ENCODE results near the gene NFIA.

Gene NFIA

DNA sequence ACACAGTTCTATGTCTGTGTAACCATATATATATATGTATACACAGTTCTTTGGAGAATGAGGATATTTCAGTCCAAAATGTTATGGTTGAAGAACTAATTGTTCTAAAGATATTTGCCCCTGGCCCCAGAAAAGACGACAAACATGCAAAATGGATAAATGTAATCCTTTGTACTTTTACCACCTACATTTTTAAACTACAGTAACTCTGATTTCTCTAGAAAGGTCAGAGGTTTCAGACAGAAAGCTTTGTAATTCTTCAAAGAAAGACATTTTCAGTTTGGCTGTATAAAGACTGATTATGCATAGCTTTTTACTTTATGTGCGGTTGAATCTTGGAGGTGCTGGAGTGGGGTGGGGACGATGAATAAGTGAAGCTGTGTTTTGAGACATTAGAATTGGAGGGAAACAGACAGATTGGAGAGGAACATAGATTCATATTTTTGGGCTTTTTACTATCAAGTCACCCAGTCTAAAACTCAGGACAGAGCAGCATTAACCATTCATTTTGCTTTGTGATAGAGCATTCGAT, 16.6 kb downstream of the NFIA start:
- TF ChIP-seq FOXP2 (optimal IDR thresholded peaks at IDR 0.05; ENCODE audit: control extremely low read depth, extremely low read length, insufficient read depth), result no peak
- no peak for TF ChIP-seq POLR2AphosphoS5 (IDR thresholded peaks at IDR 0.05; ENCODE audit: borderline replicate concordance, low read depth, low read length)
- no peak for TF ChIP-seq EZH2 (IDR thresholded peaks at IDR 0.05)
- no peak overlapping the region for H3K9ac ChIP-seq (ENCODE audit: insufficient read length)
- no peaks in the 10 kb centered on the region for H3K9me3 ChIP-seq (ENCODE audit: low read depth, low read length)
- DNase-seq (ENCODE audit: low read depth, low spot score), result no peak
- no peak overlapping the region for H3K27ac ChIP-seq
- no peaks in the 10 kb centered on the region; the same call in 1 of the 2 replicates for H3K36me3 ChIP-seq (ENCODE audit: insufficient read depth, low read length)
- no peak overlapping the region for H3K4me3 ChIP-seq

DNA sequence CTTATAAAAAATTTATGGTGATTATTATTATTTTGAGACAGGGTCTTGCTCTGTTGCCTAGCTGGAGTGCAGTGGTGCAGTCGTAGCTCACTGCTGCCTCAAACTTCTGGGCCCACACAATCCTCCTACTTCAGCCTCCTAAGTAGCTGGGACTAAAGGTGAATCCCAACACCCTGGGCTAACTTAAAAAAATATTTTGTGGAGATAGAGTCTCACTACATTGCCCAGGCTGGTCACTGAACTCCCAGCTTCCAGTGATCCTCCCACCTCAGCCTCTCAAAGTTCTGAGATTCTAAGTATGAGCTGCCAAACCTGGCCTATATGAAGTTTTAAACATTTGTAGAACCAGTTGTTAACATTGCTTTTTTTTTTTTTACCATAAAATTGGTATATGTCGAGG, 18.2 kb downstream of the NFIA start:
- H3K27ac ChIP-seq, result no peak overlapping the region
- H3K4me3 ChIP-seq, result no peak overlapping the region
- no peak overlapping the region for H3K9ac ChIP-seq (ENCODE audit: insufficient read length)
- no peak for DNase-seq (ENCODE audit: low read depth, low spot score)
- no peaks in the 10 kb centered on the region for H3K9me3 ChIP-seq (ENCODE audit: low read depth, low read length)
- TF ChIP-seq EZH2 (IDR thresholded peaks at IDR 0.05), result no peak
- TF ChIP-seq FOXP2 (optimal IDR thresholded peaks at IDR 0.05; ENCODE audit: control extremely low read depth, extremely low read length, insufficient read depth), result no peak
- no peak for TF ChIP-seq POLR2AphosphoS5 (IDR thresholded peaks at IDR 0.05; ENCODE audit: borderline replicate concordance, low read depth, low read length)
- no peaks in the 10 kb centered on the region for H3K36me3 ChIP-seq (ENCODE audit: insufficient read depth, low read length)

DNA sequence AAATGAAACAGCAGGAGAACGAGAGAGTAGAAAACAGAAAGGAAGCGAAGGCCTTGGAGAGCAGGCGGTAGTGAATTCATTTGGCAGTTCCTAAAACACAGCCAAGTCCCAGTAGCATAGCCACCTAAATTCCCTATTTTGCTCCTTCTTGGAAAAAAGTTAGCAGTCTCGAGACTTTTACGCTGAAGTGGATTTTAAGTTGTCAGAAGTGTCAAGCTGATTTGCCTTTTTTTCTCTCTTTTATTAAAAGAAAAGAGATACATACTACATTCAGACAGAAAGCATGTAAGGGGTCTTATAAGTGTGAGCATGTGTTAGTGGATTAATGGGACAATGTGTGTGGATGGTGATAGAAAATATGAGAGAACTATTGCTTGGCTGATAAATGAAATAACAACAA, 19.2 kb downstream of the NFIA start:
- DNase-seq (ENCODE audit: low read depth, low spot score), result no peak
- H3K4me3 ChIP-seq, result peak overlapping the region; percentile 29
- no peak overlapping the region for H3K9ac ChIP-seq (ENCODE audit: insufficient read length)
- H3K9me3 ChIP-seq (ENCODE audit: low read depth, low read length), result no peaks in the 10 kb centered on the region
- peak overlapping the region; percentile 73; the same call in 1 of the 2 replicates for H3K27ac ChIP-seq
- no peaks in the 10 kb centered on the region for H3K36me3 ChIP-seq (ENCODE audit: insufficient read depth, low read length)
- TF ChIP-seq EZH2 (IDR thresholded peaks at IDR 0.05) (no peak), POLR2AphosphoS5 (IDR thresholded peaks at IDR 0.05; ENCODE audit: borderline replicate concordance, low read depth, low read length) (no peak), FOXP2 (optimal IDR thresholded peaks at IDR 0.05; ENCODE audit: control extremely low read depth, extremely low read length, insufficient read depth) (no peak)

DNA sequence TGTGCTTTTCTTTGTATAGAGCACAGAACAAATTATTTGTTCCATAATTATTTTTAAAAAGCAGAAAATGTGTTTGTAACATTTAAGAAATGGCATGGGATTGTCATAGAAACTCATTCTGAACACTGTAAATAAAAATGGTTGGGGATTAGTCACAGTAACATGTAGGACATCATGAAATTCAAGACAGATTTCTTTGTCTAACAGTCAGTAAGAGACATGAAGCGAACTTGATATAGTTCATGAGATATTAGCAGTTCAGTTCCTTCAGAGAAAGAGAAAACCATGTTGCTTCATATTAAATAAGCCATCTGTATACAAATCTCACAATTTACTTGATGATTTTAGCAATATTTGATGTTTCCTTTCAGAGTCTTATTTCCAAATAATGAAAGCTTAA, 19.7 kb downstream of the NFIA start:
- no peaks in the 10 kb centered on the region for H3K9me3 ChIP-seq (ENCODE audit: low read depth, low read length)
- H3K27ac ChIP-seq, result peak overlapping the region; percentile 73
- 0 out of 2 replicates have a peak, but pooled peaks cover under 1% of the 10 kb centered on the region for H3K36me3 ChIP-seq (ENCODE audit: insufficient read depth, low read length)
- TF ChIP-seq FOXP2 (optimal IDR thresholded peaks at IDR 0.05; ENCODE audit: control extremely low read depth, extremely low read length, insufficient read depth) (no peak), POLR2AphosphoS5 (IDR thresholded peaks at IDR 0.05; ENCODE audit: borderline replicate concordance, low read depth, low read length) (no peak), EZH2 (IDR thresholded peaks at IDR 0.05) (no peak)
- H3K4me3 ChIP-seq, result peak overlapping the region; percentile 29; the same call in 1 of the 2 replicates
- DNase-seq (ENCODE audit: low read depth, low spot score), result no peak
- H3K9ac ChIP-seq (ENCODE audit: insufficient read length), result no peak overlapping the region

DNA sequence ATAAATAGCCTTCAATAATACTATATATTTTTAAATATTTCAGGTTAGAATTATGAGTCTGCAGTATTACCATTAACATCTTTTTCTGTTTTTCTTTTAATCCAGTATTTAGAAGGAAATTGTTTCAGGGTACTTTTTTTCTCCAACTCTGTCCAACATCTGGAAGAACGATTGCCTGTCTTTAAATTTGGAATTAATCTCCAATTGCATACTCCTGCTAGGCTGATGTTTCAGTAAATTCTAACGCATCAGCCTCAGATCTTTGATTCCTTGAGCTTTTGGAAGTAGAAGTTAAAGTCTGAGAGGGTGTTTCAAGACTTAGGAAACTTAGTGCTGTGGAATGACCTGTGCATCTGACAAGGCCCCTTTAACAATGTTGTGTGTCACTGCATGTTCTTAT, 20.3 kb downstream of the NFIA start:
- TF ChIP-seq EZH2 (IDR thresholded peaks at IDR 0.05), result no peak
- TF ChIP-seq FOXP2 (optimal IDR thresholded peaks at IDR 0.05; ENCODE audit: control extremely low read depth, extremely low read length, insufficient read depth), result no peak
- TF ChIP-seq POLR2AphosphoS5 (IDR thresholded peaks at IDR 0.05; ENCODE audit: borderline replicate concordance, low read depth, low read length), result no peak
- H3K9ac ChIP-seq (ENCODE audit: insufficient read length), result no peak overlapping the region
- peak overlapping the region; percentile 73; the same call in 1 of the 2 replicates for H3K27ac ChIP-seq

DNA sequence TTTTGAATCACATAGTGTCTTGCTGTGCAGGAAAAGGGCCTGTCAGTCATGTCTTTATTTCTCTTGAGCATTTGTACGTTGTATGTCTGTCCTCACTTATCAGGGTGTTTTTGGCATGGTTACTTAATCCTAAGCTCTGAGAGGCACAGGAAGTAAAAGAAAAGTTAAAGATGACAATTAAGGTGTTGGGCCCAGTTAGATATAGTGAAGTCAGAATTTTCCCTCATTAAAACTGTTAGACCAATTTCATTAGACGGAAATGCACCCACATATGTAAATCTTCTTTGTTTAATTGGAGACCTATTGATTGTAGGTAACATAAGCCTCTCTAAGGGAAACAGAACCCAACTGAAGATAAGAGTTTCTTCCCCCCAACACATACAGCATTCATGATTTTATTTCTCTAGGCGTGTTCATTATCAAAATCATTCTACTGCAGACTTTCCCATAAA, 21.9 kb downstream of the NFIA start:
- H3K9me3 ChIP-seq (ENCODE audit: low read depth, low read length), result no peaks in the 10 kb centered on the region; the same call in 1 of the 2 replicates
- H3K9ac ChIP-seq (ENCODE audit: insufficient read length), result no peak overlapping the region
- no peak overlapping the region for H3K4me3 ChIP-seq
- 0 out of 2 replicates have a peak overlapping the region, but pooled peaks have one; percentile 0 for H3K27ac ChIP-seq
- peaks cover 13% of the 10 kb centered on the region; the same call in 1 of the 2 replicates for H3K36me3 ChIP-seq (ENCODE audit: insufficient read depth, low read length)
- no peak for DNase-seq (ENCODE audit: low read depth, low spot score)
- TF ChIP-seq FOXP2 (optimal IDR thresholded peaks at IDR 0.05; ENCODE audit: control extremely low read depth, extremely low read length, insufficient read depth) (no peak), EZH2 (IDR thresholded peaks at IDR 0.05) (no peak), POLR2AphosphoS5 (IDR thresholded peaks at IDR 0.05; ENCODE audit: borderline replicate concordance, low read depth, low read length) (no peak)

More for the DNA sequence above, 20.3 kb downstream of the NFIA start:
- no peak for DNase-seq (ENCODE audit: low read depth, low spot score)
- no peak overlapping the region for H3K4me3 ChIP-seq
- H3K9me3 ChIP-seq (ENCODE audit: low read depth, low read length), result no peaks in the 10 kb centered on the region; the same call in 1 of the 2 replicates
- 0 out of 2 replicates have a peak, but pooled peaks cover 6% of the 10 kb centered on the region for H3K36me3 ChIP-seq (ENCODE audit: insufficient read depth, low read length)

DNA sequence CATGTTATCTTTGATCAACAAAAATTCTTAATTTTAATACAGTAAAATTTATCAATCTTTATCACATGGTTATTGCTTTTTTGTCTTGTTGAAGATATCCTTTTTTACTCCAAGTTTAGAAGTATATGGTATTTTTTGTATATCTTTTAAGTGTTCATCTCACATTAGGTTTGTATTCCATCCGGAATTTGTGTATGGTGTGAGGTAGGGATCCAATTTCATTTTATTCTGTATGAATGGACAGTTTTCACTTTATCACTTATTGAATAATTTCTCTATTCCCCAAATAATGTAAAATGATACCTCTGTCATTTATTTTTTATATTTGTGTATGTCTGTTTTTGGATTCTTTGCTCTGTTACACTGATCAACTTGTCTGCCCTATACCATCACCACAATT, 25.3 kb downstream of the NFIA start:
- DNase-seq (ENCODE audit: low read depth, low spot score), result no peak
- Histone ChIP-seq H3K27ac (no peak overlapping the region), H3K9me3 (ENCODE audit: low read depth, low read length) (no peaks in the 10 kb centered on the region; the same call in 1 of the 2 replicates), H3K4me3 (no peak overlapping the region), H3K36me3 (ENCODE audit: insufficient read depth, low read length) (peaks cover 13% of the 10 kb centered on the region; the same call in 1 of the 2 replicates), H3K9ac (ENCODE audit: insufficient read length) (no peak overlapping the region)
- TF ChIP-seq FOXP2 (optimal IDR thresholded peaks at IDR 0.05; ENCODE audit: control extremely low read depth, extremely low read length, insufficient read depth) (no peak), EZH2 (IDR thresholded peaks at IDR 0.05) (no peak), POLR2AphosphoS5 (IDR thresholded peaks at IDR 0.05; ENCODE audit: borderline replicate concordance, low read depth, low read length) (no peak)

DNA sequence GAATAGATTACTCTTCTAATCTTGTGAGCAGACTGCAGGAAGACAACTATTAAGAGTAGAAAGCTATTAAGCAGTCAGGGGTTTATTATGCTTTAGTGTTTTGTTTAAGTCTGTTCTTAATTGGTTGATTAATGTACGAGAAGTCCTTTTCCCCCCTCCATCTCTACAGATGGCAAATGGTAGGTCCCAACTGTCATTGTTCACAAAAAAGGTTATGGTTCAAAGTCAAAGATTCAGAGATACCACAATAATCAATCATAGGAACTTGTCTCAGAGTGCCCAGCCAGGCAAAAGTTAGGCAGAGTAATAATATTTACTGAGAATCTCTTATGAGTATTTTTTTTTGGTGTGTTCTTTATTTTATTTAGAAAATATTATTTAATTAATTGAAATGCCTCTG, 26.8 kb downstream of the NFIA start:
- Histone ChIP-seq H3K9me3 (ENCODE audit: low read depth, low read length) (no peaks in the 10 kb centered on the region; the same call in 1 of the 2 replicates), H3K9ac (ENCODE audit: insufficient read length) (no peak overlapping the region), H3K4me3 (peak overlapping the region; percentile 36; the same call in 1 of the 2 replicates), H3K36me3 (ENCODE audit: insufficient read depth, low read length) (peaks cover 13% of the 10 kb centered on the region; the same call in 1 of the 2 replicates), H3K27ac (peak overlapping the region; percentile 83)
- TF ChIP-seq POLR2AphosphoS5 (IDR thresholded peaks at IDR 0.05; ENCODE audit: borderline replicate concordance, low read depth, low read length) (no peak), EZH2 (IDR thresholded peaks at IDR 0.05) (no peak), FOXP2 (optimal IDR thresholded peaks at IDR 0.05; ENCODE audit: control extremely low read depth, extremely low read length, insufficient read depth) (no peak)
- no peak for DNase-seq (ENCODE audit: low read depth, low spot score)
